Left lung (tissue), 10 donors: ENCODE data around the gene RUFY2. TPM values are rescaled to one million over a fixed set of nuclear protein-coding genes. Genes with fewer than 3 reads are reported as not detected.
"Not testable (repeated sequence)": the region's sequence is repeated elsewhere in the genome, so short reads cannot be mapped to it uniquely, and the experiment has no call there.

ENCODE experiments used
- ATAC-seq: fragments of 200-7000 bp; cut with Tn5 transposase; one replicate; pipeline ENCODE4 v1.9.1; 2020; ENCODE audit warnings: moderate library complexity
- DNase-seq, 4 donors: peaks; one replicate each; pipeline ENCODE4 v3.0.0-alpha.2; 2013 to 2020
- H3K27ac ChIP-seq, 2 donors: fragments of 200-600 bp; sonication (generic) in 1 of 2; one replicate each; pipeline versions ENCODE4 v1.5.0 to v1.8.0; 2020 to 2021
- H3K27me3 ChIP-seq, 2 donors: fragments of 200-600 bp; sonication (generic) in 1 of 2; one replicate each; pipeline versions ENCODE4 v1.5.0 to v1.8.0; 2020 to 2021
- H3K36me3 ChIP-seq, 2 donors: fragments of 200-600 bp; sonication (generic) in 1 of 2; one replicate each; pipeline versions ENCODE4 v1.5.0 to v1.8.0; 2020 to 2021
- H3K4me1 ChIP-seq, 2 donors: fragments of 200-600 bp; one replicate each; pipeline ENCODE4 v1.8.0; 2021
- H3K4me3 ChIP-seq, 2 donors: fragments of 200-600 bp; sonication (generic) in 1 of 2; one replicate each; pipeline versions ENCODE4 v1.5.0 to v1.8.0; 2020 to 2021; ENCODE audit warnings: mild to moderate bottlenecking in 1 of 2
- H3K9me3 ChIP-seq, 2 donors: fragments of 200-600 bp; sonication (generic) in 1 of 2; one replicate each; pipeline versions ENCODE4 v1.5.0 to v1.8.0; 2020 to 2021
- intact Hi-C, 2 donors: fragments of 100-400 bp; cut with DNase I; formaldehyde crosslinking; loops; one replicate each; pipeline versions ENCODE4 v1.11.2 to v1.14.2; 2022
- polyA plus RNA-seq, 6 donors: library from polyadenylated mRNA; unstranded; fragments of 120-200 nt; gene quantifications; one replicate each; pipeline ENCODE4 v1.2.1, GENCODE V29; 2013; ENCODE audit not compliant: insufficient read length in 6 of 6
- total RNA-seq, 2 donors: library from RNA; stranded (reverse); fragmentation: NEBNext Ultra II Directional; extraction: Animal tissue kit (Norgen Biotek cat#: 25700); gene quantifications; one replicate each; pipeline ENCODE4 v1.2.1, GENCODE V29; 2021
- TF ChIP-seq, protein P1 (sequence below), 2 donors: fragments of 200-600 bp; sonication (generic) in 1 of 2; IDR thresholded peaks; one replicate each; pipeline versions ENCODE4 v1.5.0 to v1.8.0; 2021; ENCODE audit warnings: antibody characterized with exemption in 2 of 2
- donor health status: DM: no; HTN: yes; CAD: no.
- donor health status: DM: no; HTN: no; CAD: no.

The RUFY2 gene
- total and polyA plus RNA-seq, 8 donors = 17.1 to 47.2 (median 41.1) TPM

DNA sequence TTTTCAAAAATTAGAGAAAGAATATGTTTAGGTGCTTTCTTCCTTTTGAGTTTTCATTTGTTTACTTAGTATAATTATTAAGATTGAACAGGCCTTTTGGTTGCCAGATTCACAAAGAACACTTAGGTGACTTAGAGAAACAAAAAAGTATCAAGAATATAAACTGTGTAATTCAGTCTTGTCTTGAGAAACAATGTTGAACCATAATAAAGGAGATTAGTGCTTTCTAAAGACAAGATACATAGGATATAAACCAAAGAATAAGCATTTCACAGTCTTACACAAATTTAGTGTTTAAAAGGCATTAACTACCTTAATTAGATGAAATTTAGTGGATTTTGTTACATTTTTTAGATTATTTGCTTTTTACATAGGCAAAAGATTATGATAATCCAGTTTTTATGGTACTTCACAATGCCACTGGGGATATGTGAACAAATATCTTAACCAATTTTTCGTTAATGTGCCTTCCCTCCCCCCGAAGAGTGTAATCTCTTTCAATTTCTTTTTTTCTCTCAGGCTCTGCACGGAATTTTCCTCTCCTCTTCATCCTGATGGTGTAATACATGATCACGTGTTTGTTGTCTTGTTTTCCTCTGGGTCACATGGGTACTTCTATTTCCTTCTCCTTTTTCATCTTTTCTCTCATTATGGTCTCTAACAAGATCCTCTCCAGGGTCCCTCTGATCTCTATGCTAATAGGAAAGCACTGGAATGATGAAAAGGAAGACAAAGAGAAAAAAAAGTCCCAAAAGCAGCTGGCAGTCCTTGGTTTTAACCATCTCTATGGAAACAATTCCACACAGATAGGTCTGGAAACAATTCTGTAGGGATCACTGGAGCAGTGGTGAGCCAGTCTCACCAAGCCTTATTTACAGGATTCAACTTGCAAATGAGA lies 78.9 kb downstream of the RUFY2 start:
- Histone ChIP-seq H3K27ac (peak overlapping the region; percentile 85 to 90), H3K27me3 (no peaks in the 10 kb centered on the region), H3K4me1 (peaks cover 8 to 34% of the 10 kb centered on the region in 2 donors), H3K4me3 (peak overlapping the region in 1 of 2 donors; percentile 3), H3K9me3 (no peaks in the 10 kb centered on the region), H3K36me3 (no peaks in the 10 kb centered on the region)
- TF ChIP-seq, protein P1, sequence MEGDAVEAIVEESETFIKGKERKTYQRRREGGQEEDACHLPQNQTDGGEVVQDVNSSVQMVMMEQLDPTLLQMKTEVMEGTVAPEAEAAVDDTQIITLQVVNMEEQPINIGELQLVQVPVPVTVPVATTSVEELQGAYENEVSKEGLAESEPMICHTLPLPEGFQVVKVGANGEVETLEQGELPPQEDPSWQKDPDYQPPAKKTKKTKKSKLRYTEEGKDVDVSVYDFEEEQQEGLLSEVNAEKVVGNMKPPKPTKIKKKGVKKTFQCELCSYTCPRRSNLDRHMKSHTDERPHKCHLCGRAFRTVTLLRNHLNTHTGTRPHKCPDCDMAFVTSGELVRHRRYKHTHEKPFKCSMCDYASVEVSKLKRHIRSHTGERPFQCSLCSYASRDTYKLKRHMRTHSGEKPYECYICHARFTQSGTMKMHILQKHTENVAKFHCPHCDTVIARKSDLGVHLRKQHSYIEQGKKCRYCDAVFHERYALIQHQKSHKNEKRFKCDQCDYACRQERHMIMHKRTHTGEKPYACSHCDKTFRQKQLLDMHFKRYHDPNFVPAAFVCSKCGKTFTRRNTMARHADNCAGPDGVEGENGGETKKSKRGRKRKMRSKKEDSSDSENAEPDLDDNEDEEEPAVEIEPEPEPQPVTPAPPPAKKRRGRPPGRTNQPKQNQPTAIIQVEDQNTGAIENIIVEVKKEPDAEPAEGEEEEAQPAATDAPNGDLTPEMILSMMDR (IDR thresholded peaks at IDR 0.05) = no peak
- intact Hi-C loops = no loop called here
- no peak for ATAC-seq
- peak in 2 of 4 donors; percentile 71 to 80 for DNase-seq

DNA sequence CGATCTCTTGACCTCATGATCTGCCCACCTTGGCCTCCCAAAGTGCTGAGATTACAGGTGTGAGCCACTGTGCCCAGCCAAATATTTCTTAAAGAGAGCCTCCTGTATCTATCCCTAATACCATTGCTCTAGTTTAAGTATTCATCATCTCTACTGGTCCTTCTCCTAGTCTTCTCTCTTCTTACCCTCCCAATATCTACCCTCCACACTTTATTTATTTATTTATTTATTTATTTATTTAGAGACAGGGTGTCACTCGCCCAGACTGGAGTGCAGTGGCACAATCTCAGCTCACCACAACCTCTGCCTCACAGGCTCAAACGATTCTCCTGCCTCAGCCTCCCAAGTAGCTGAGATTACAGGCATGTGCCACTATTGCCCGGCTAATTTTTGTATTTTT lies 82.7 kb downstream of the RUFY2 start:
- DNase-seq, H3K27ac ChIP-seq, intact Hi-C loops, H3K4me3 ChIP-seq, ATAC-seq, H3K36me3 ChIP-seq, H3K9me3 ChIP-seq, H3K27me3 ChIP-seq: not testable (repeated sequence)
- H3K4me1 ChIP-seq = peaks cover 8 to 17% of the 10 kb centered on the region in 2 donors

GRCh38 chr10:68318331-68319059 lies 88.6 kb downstream of the RUFY2 start:
- Histone ChIP-seq H3K9me3 (peaks cover 0 to 13% of the 10 kb centered on the region in 2 donors), H3K27me3 (no peaks in the 10 kb centered on the region), H3K4me1 (no peaks in the 10 kb centered on the region), H3K4me3 (no peak overlapping the region), H3K36me3 (no peaks in the 10 kb centered on the region), H3K27ac (no peak overlapping the region)
- intact Hi-C loops = no loop called here
- TF ChIP-seq, protein P1 (IDR thresholded peaks at IDR 0.05) = no peak
- ATAC-seq (no peak), DNase-seq (no peak)

DNA sequence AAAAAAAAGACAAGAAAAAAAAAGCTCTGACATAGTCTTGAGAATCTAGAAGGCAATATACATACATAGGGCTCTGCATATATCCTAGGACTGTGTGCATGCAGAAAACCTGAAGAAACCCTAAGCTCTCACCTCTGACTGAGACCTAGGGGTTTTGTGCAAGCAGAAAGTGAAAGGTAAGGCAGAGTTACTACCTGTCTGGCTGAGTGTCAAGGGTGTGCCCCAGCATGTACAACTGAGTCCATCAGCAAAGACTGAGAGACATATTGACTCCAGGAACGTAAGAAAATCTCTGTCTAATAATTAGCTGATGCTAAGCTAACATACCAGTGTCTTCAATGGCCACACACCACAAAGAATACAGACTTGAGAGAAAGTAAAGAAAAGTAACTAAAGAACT lies 91.5 kb downstream of the RUFY2 start:
- Histone ChIP-seq H3K27ac (no peak overlapping the region), H3K4me1 (no peaks in the 10 kb centered on the region), H3K27me3 (no peaks in the 10 kb centered on the region), H3K9me3 (peaks cover 0 to 13% of the 10 kb centered on the region in 2 donors), H3K4me3 (no peak overlapping the region), H3K36me3 (no peaks in the 10 kb centered on the region)
- ATAC-seq (no peak), DNase-seq (no peak)
- intact Hi-C loops = no loop called here
- TF ChIP-seq, protein P1 (IDR thresholded peaks at IDR 0.05) = no peak

DNA sequence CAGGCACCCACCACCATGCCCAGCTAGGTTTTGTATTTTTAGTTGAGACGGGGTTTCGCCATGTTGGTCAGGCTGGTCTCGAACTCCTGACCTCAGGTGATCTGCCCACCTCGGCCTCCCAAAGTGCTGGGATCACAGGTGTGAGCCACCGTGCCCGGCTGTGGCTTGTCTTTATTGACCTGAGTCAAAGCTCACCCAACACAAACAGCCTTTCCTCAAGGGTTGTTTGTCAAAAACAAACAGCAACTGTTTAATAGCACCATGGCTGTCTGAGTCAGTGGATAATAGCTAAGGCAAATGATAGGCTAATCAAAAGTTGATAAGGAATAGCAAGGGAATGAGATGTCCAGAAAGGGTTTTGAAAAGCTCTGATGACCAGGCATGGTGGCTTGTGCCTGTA lies 92.1 kb downstream of the RUFY2 start:
- H3K4me1 ChIP-seq, H3K27ac ChIP-seq, H3K36me3 ChIP-seq, ATAC-seq, intact Hi-C loops, H3K4me3 ChIP-seq, DNase-seq, H3K27me3 ChIP-seq: not testable (repeated sequence)
- peaks cover 0 to 13% of the 10 kb centered on the region in 2 donors for H3K9me3 ChIP-seq

- intact Hi-C loops = no loop called here
- no peaks in the 10 kb centered on the region for H3K27me3 ChIP-seq
- ATAC-seq = no peak
Observed at GRCh38 chr10:68310531-68310930, 96.5 kb downstream of the RUFY2 start.

More at GRCh38 chr10:68310531-68310930, 96.5 kb downstream of the RUFY2 start:
- Histone ChIP-seq H3K4me3 (no peak overlapping the region), H3K36me3 (no peaks in the 10 kb centered on the region), H3K4me1 (no peaks in the 10 kb centered on the region), H3K9me3 (no peaks in the 10 kb centered on the region), H3K27ac (no peak overlapping the region)
- no peak for DNase-seq
- TF ChIP-seq, protein P1 (IDR thresholded peaks at IDR 0.05) = no peak
